Activated T-cell treated with anti-CD3 and anti-CD28 coated beads for 48 hours (primary cell): Measurements from ENCODE around the gene TNFAIP2.

Experiments used
- DNase-seq: peaks from one replicate; pipeline ENCODE4 v3.0.0-alpha.2; 2020; ENCODE audit warnings: low read depth

Gene TNFAIP2

GRCh38 chr14:103122947-103123633, at the start of gene TNFAIP2:
Gene TNFAIP2, plus strand, starts transcription at chr14:103123461. Its CDS starts 2,997 bp downstream, at chr14:103126458.
- DNase-seq = no peak

GRCh38 chr14:103073876-103074728, 49.2 kb upstream of the TNFAIP2 start:
- no peak for DNase-seq

GRCh38 chr14:103074729-103075367, 48.4 kb upstream of the TNFAIP2 start:
- no peak for DNase-seq

- DNase-seq = peak; percentile 69
Observed at GRCh38 chr14:103078420-103078749, 44.9 kb upstream of the TNFAIP2 start.

GRCh38 chr14:103078860-103079587, 44.2 kb upstream of the TNFAIP2 start:
- no peak for DNase-seq

GRCh38 chr14:103081951-103082350, 41.3 kb upstream of the TNFAIP2 start:
- DNase-seq = no peak

GRCh38 chr14:103084021-103084919, 39.0 kb upstream of the TNFAIP2 start, which contains the start of gene LBHD2:
Gene LBHD2, plus strand, starts transcription at chr14:103084210. Its CDS starts 1,803 bp downstream, at chr14:103086013.
- no peak for DNase-seq

- no peak for DNase-seq
Observed at GRCh38 chr14:103085106-103086091, 37.9 kb upstream of the TNFAIP2 start.

GRCh38 chr14:103086771-103087342, 36.4 kb upstream of the TNFAIP2 start:
- DNase-seq = no peak

GRCh38 chr14:103087343-103087835, 35.9 kb upstream of the TNFAIP2 start:
- no peak for DNase-seq

- no peak for DNase-seq
Observed at GRCh38 chr14:103088921-103089320, 34.3 kb upstream of the TNFAIP2 start.

- DNase-seq = no peak
Observed at GRCh38 chr14:103089386-103090335, 33.6 kb upstream of the TNFAIP2 start.

- DNase-seq = no peak
Observed at GRCh38 chr14:103090481-103091020, 32.7 kb upstream of the TNFAIP2 start.

GRCh38 chr14:103091041-103091882, 32.0 kb upstream of the TNFAIP2 start:
- DNase-seq = peak; percentile 79

- DNase-seq = no peak
Observed at GRCh38 chr14:103091883-103092222, 31.4 kb upstream of the TNFAIP2 start.

GRCh38 chr14:103093856-103094405, 29.3 kb upstream of the TNFAIP2 start:
- no peak for DNase-seq
